H1 (cell line): ENCODE results near the gene ACACA. TPM values are rescaled to one million over a fixed set of nuclear protein-coding genes. Genes with fewer than 3 reads are reported as not detected.

Experiments used
- CTCF ChIA-PET: fragments of 300-600 bp; sonication (Branson Sonifier 250); formaldehyde crosslinking; loops from one replicate; lab custom pipeline; 2021; ENCODE audit not compliant: partially characterized antibody; lab: Charles Lee
- POLR2A ChIA-PET: fragments of 300-600 bp; sonication (Branson Sonifier 250); formaldehyde crosslinking; loops from one replicate; lab custom pipeline; 2021; ENCODE audit warnings: inconsistent platforms; ENCODE audit not compliant: partially characterized antibody; lab: Charles Lee
- DNase-seq, 2 experiments: peaks; one replicate each; pipeline versions ENCODE4 v3.0.0 to v3.0.0-alpha.2; 2010 to 2022; ENCODE audit warnings: low spot score in 2 of 2, low read depth in 1 of 2, mixed read lengths in 1 of 2
- FAIRE-seq: peaks from 2 replicates; lab custom pipeline; 2011; peaks lifted over from hg19 to GRCh38; lab: Jason Lieb, UNC
- H2AFZ ChIP-seq: 2 replicates; pipeline ENCODE4 v1.8.1; 2012; ENCODE audit warnings: low read length, inconsistent platforms
- H2AK5ac ChIP-seq: 2 replicates; pipeline ENCODE4 v1.6.1; 2013; ENCODE audit warnings: low read depth, low read length
- H2BK120ac ChIP-seq: replicated peaks from 2 replicates; pipeline ENCODE3; 2013; ENCODE audit warnings: low read depth, low read length, inconsistent platforms
- H2BK12ac ChIP-seq: 2 replicates; pipeline ENCODE4 v1.6.1; 2013; ENCODE audit warnings: low read depth, low read length
- H2BK15ac ChIP-seq: 2 replicates; pipeline ENCODE4 v1.6.1; 2013; ENCODE audit warnings: low read length
- H2BK20ac ChIP-seq: 2 replicates; pipeline ENCODE4 v1.6.1; 2013; ENCODE audit warnings: low read length
- H2BK5ac ChIP-seq: 2 replicates; pipeline ENCODE4 v1.6.1; 2013; ENCODE audit warnings: low read depth, low read length
- H3K14ac ChIP-seq: 2 replicates; pipeline ENCODE4 v1.6.1; 2013; ENCODE audit warnings: inconsistent platforms; ENCODE audit not compliant: insufficient read length
- H3K18ac ChIP-seq: 2 replicates; pipeline ENCODE4 v1.6.1; 2013; ENCODE audit warnings: low read length; ENCODE audit errors: extremely low read depth
- H3K23ac ChIP-seq: 2 replicates; pipeline ENCODE4 v1.6.1; 2013; ENCODE audit warnings: inconsistent platforms; ENCODE audit not compliant: insufficient read length
- H3K23me2 ChIP-seq: 2 replicates; pipeline ENCODE4 v1.6.1; 2013; ENCODE audit warnings: low read depth, low read length
- H3K27ac ChIP-seq: 2 replicates; pipeline ENCODE4 v1.6.1; 2011; ENCODE audit warnings: low read depth, low read length, inconsistent platforms
- H3K27me3 ChIP-seq, 4 experiments: replicated peaks in 1 of 4; 1 replicate in 1 of 4; 2 replicates in 3 of 4; pipeline versions ENCODE4 v1.6.1 to v1.8.1; 2011 to 2013; ENCODE audit warnings: low read length in 3 of 4, mild to moderate bottlenecking in 3 of 4, inconsistent platforms in 2 of 4, mixed read lengths in 2 of 4, moderate library complexity in 1 of 4; ENCODE audit not compliant: control insufficient read depth in 3 of 4, insufficient read depth in 3 of 4; ENCODE audit errors: extremely low read depth in 1 of 4
- H3K36me3 ChIP-seq, 4 experiments: 2 replicates each; pipeline versions ENCODE4 v1.6.1 to v1.8.1; 2011 to 2013; ENCODE audit warnings: mild to moderate bottlenecking in 4 of 4, low read length in 3 of 4, moderate library complexity in 2 of 4, control low read depth in 1 of 4, inconsistent platforms in 1 of 4; ENCODE audit not compliant: insufficient read depth in 4 of 4, control insufficient read depth in 2 of 4
- H3K4ac ChIP-seq: replicated peaks from 2 replicates; pipeline ENCODE3; 2013; ENCODE audit warnings: low read length, low read depth, mixed read lengths, inconsistent platforms; ENCODE audit not compliant: insufficient read length
- H3K4me1 ChIP-seq, 4 experiments: replicated peaks in 1 of 4; 1 replicate in 1 of 4; 2 replicates in 3 of 4; pipeline versions ENCODE4 v1.6.1 to v1.8.1; 2011 to 2013; ENCODE audit warnings: low read length in 3 of 4, inconsistent platforms in 2 of 4, mixed read lengths in 1 of 4; ENCODE audit not compliant: insufficient read depth in 4 of 4, control insufficient read depth in 3 of 4
- H3K4me2 ChIP-seq, 2 experiments: 2 replicates each; pipeline versions ENCODE4 v1.6.1 to v1.8.1; 2011 to 2013; ENCODE audit warnings: low read depth in 2 of 2, low read length in 2 of 2, control low read depth in 1 of 2, inconsistent platforms in 1 of 2, mild to moderate bottlenecking in 1 of 2; ENCODE audit not compliant: insufficient read depth in 1 of 2
- H3K4me3 ChIP-seq, 4 experiments: fragments of 200-600, 300-600 bp in 1 of 4; sonication (generic), shearing (Covaris generic), sonication (Bioruptor Twin) in 1 of 4; 2 replicates each; pipeline versions ENCODE4 v1.5.1 to v1.8.1; 2011 to 2016; ENCODE audit warnings: low read length in 4 of 4, low read depth in 3 of 4, control low read depth in 2 of 4, inconsistent platforms in 2 of 4, mild to moderate bottlenecking in 2 of 4, mixed read lengths in 1 of 4, moderate library complexity in 1 of 4; ENCODE audit not compliant: insufficient read depth in 2 of 4; ENCODE audit errors: extremely low read depth in 1 of 4
- H3K56ac ChIP-seq: replicated peaks from 2 replicates; pipeline ENCODE3; 2013; ENCODE audit warnings: low read depth, mild to moderate bottlenecking, mixed read lengths, low read length, inconsistent platforms; ENCODE audit not compliant: insufficient read length
- H3K79me1 ChIP-seq: 2 replicates; pipeline ENCODE4 v1.6.1; 2013; ENCODE audit warnings: low read depth, low read length, control low read depth
- H3K79me2 ChIP-seq, 2 experiments: 2 replicates each; pipeline versions ENCODE4 v1.6.1 to v1.8.1; 2012 to 2013; ENCODE audit warnings: low read length in 2 of 2, mild to moderate bottlenecking in 2 of 2, inconsistent platforms in 1 of 2; ENCODE audit not compliant: insufficient read depth in 2 of 2, control insufficient read depth in 1 of 2
- H3K9ac ChIP-seq, 4 experiments: replicated peaks in 1 of 4; 1 replicate in 1 of 4; 2 replicates in 3 of 4; pipeline versions ENCODE4 v1.6.1 to v1.8.1; 2011 to 2013; ENCODE audit warnings: low read depth in 3 of 4, low read length in 3 of 4, control low read depth in 2 of 4, mild to moderate bottlenecking in 2 of 4, moderate library complexity in 2 of 4, inconsistent platforms in 1 of 4; ENCODE audit errors: extremely low read depth in 1 of 4
- H3K9me3 ChIP-seq, 2 experiments: 2 replicates each; pipeline versions ENCODE4 v1.6.1 to v1.8.1; 2012 to 2013; ENCODE audit warnings: mild to moderate bottlenecking in 2 of 2, moderate library complexity in 2 of 2, control low read depth in 1 of 2, inconsistent platforms in 1 of 2, low read depth in 1 of 2, low read length in 1 of 2, mixed read lengths in 1 of 2; ENCODE audit not compliant: insufficient read depth in 2 of 2
- H4K20me1 ChIP-seq, 2 experiments: replicated peaks in 1 of 2; 2 replicates each; pipeline versions ENCODE3 to v1.8.1; 2011 to 2013; ENCODE audit warnings: inconsistent platforms in 2 of 2, low read length in 2 of 2, mild to moderate bottlenecking in 1 of 2; ENCODE audit not compliant: insufficient read depth in 2 of 2, control insufficient read depth in 1 of 2
- H4K5ac ChIP-seq: 2 replicates; pipeline ENCODE4 v1.6.1; 2013; ENCODE audit warnings: low read length, low read depth, mixed read lengths, inconsistent platforms; ENCODE audit not compliant: insufficient read length
- H4K8ac ChIP-seq: 2 replicates; pipeline ENCODE4 v1.8.0; 2013; ENCODE audit warnings: mild to moderate bottlenecking, moderate library complexity, low read length, inconsistent platforms; ENCODE audit not compliant: insufficient read depth; ENCODE audit errors: extremely low read depth
- H4K91ac ChIP-seq: replicated peaks from 2 replicates; pipeline ENCODE3; 2013; ENCODE audit warnings: low read length, mixed read lengths, inconsistent platforms; ENCODE audit not compliant: insufficient read length
- FOSL1 ChIP-seq: IDR thresholded peaks from 2 replicates; pipeline ENCODE4 v1.6.1; 2011; ENCODE audit warnings: mild to moderate bottlenecking, low read depth, low read length, moderate library complexity; ENCODE audit not compliant: insufficient read depth
- RAD21 ChIP-seq, 2 experiments: IDR thresholded peaks in 1 of 2; conservative IDR thresholded peaks in 1 of 2; 2 replicates each; pipeline ENCODE4 v1.6.1; 2011; ENCODE audit warnings: low read depth in 2 of 2, low read length in 2 of 2, improper control_type of control experiment in 1 of 2, inconsistent platforms in 1 of 2, mild to moderate bottlenecking in 1 of 2, moderate library complexity in 1 of 2
- whole genome bisulfite sequencing, 2 experiments: shearing (Covaris generic) in 1 of 2; methylation state at CpG; one replicate each; pipeline versions ENCODE4 v1.1.6 to v1.1.7; 2013 to 2015; ENCODE audit warnings: low lambda C conversion rate in 2 of 2, mixed read lengths in 2 of 2, inconsistent platforms in 1 of 2, low coverage in 1 of 2, missing lambda C conversion rate in 1 of 2; ENCODE audit not compliant: insufficient replicate concordance in 2 of 2, insufficient coverage in 1 of 2, insufficient read length in 1 of 2; ENCODE audit errors: extremely low coverage in 1 of 2, missing lambda C conversion rate in 1 of 2; 5-methylcytosine and 5-hydroxymethylcytosine counted together
- polyA plus RNA-seq, 7 experiments: library from polyadenylated mRNA; depleted of rRNA in 3 of 7; stranded (reverse) in 5 of 7; unstranded in 2 of 7; fragments of >200 nt in 5 of 7; fragments of 200-250 nt in 2 of 7; gene quantifications; 1 replicate in 5 of 7; 2 replicates in 1 of 7; 4 replicates in 1 of 7; pipeline versions ENCODE4 v1.2.1 to v1.2.3, GENCODE V29; 2011 to 2013; ENCODE audit warnings: missing spikeins in 2 of 7, mixed read lengths in 2 of 7
- total RNA-seq: library from RNA; stranded (reverse); fragmentation: NEBNext Ultra II Directional; extraction: Animal tissue kit (Norgen Biotek cat#: 25700); gene quantifications from 2 replicates; pipeline ENCODE4 v1.2.1, GENCODE V29; 2021
- TF ChIP-seq, protein P1 (sequence below), 3 experiments: IDR thresholded peaks; 1 replicate in 2 of 3; 2 replicates in 1 of 3; pipeline versions ENCODE4 v1.5.1 to v1.6.1; 2011; ENCODE audit warnings: low read length in 3 of 3, mild to moderate bottlenecking in 3 of 3, inconsistent platforms in 2 of 3, low read depth in 1 of 3, moderate library complexity in 1 of 3; ENCODE audit not compliant: insufficient read depth in 1 of 3; ENCODE audit errors: control extremely low read depth in 1 of 3

ACACA gene
- total and polyA plus RNA-seq, 2 of the 8 experiments (the other 6 are each of a cell fraction or from before 2014, with no cell fraction given) = 74.0 to 160 TPM

DNA sequence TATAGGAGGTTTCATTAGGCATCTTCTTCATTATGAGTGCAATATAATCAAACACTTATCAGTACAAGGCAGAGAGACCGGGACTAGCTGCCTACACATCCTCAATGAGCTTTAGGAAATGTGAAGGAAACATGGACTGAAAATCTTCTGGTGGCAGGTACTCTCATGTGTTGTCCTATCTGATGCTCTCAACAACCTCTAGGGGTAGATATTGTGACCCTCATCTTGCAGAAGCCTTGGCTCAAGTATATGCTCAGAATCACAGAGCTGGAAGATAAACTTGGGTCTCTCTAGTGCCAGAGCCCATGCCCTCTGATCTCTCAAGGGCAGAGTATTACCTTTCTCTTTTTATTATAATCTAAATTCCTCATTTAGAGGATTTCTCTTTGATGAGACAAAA is 212.4 kb downstream of the ACACA start:
- no peaks in the 10 kb centered on the region for H3K9me3 ChIP-seq
- no peak overlapping the region for H4K8ac ChIP-seq
- no peak overlapping the region for H2BK20ac ChIP-seq
- FAIRE-seq (no peak), DNase-seq (no peak)
- no peaks in the 10 kb centered on the region; a peak in 1 of 7 replicates for H3K4me1 ChIP-seq
- no peaks in the 10 kb centered on the region for H3K79me1 ChIP-seq
- TF ChIP-seq RAD21 (IDR thresholded peaks at IDR 0.05 in 1 of 2, conservative IDR thresholded peaks at IDR 0.05 in 1 of 2; ENCODE audit: low read depth in 2 of 2, low read length in 2 of 2) (peak in 1 of 2 experiments; percentile 46; a peak in 2 of 4 replicates), FOSL1 (no peak)
- TF ChIP-seq, protein P1, sequence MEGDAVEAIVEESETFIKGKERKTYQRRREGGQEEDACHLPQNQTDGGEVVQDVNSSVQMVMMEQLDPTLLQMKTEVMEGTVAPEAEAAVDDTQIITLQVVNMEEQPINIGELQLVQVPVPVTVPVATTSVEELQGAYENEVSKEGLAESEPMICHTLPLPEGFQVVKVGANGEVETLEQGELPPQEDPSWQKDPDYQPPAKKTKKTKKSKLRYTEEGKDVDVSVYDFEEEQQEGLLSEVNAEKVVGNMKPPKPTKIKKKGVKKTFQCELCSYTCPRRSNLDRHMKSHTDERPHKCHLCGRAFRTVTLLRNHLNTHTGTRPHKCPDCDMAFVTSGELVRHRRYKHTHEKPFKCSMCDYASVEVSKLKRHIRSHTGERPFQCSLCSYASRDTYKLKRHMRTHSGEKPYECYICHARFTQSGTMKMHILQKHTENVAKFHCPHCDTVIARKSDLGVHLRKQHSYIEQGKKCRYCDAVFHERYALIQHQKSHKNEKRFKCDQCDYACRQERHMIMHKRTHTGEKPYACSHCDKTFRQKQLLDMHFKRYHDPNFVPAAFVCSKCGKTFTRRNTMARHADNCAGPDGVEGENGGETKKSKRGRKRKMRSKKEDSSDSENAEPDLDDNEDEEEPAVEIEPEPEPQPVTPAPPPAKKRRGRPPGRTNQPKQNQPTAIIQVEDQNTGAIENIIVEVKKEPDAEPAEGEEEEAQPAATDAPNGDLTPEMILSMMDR (IDR thresholded peaks at IDR 0.05; ENCODE audit: control extremely low read depth in 1 of 3, insufficient read depth in 1 of 3, low read depth in 1 of 3, low read length in 3 of 3) = peak in 2 of 3 experiments; percentile 33 to 53; a peak in 2 of 4 replicates
- H3K27ac ChIP-seq = no peak overlapping the region
- 85% methylated on average over 1 of the region's 1 CpG; no CpG with 5 or more reads in 1 of the 2 experiments for WGBS, 2 experiments
- no peak overlapping the region for H3K4ac ChIP-seq
- H3K23me2 ChIP-seq = no peaks in the 10 kb centered on the region
- H3K56ac ChIP-seq = no peak overlapping the region
- H4K20me1 ChIP-seq = no peaks in the 10 kb centered on the region
- H3K4me3 ChIP-seq = no peak overlapping the region
- no peaks in the 10 kb centered on the region for H3K27me3 ChIP-seq
- H3K14ac ChIP-seq = no peak overlapping the region
- ChIA-PET POLR2A (no interaction called here), CTCF (interaction anchor here (0.7 to 2.2 kb wide), 23 partner anchors 9 to 474 kb away, joined by 3 to 9 read pairs (median 4); no protein-coding TSS in a partner anchor)
- no peak overlapping the region for H2AFZ ChIP-seq
- no peak overlapping the region for H4K5ac ChIP-seq
- H2AK5ac ChIP-seq = no peak overlapping the region
- peaks cover 6 to 34% (median 18%) of the 10 kb centered on the region in 4 experiments for H3K36me3 ChIP-seq
- H2BK120ac ChIP-seq = no peak overlapping the region
- H3K79me2 ChIP-seq = no peaks in the 10 kb centered on the region
- H3K18ac ChIP-seq = no peak overlapping the region
- no peak overlapping the region for H3K9ac ChIP-seq
- no peak overlapping the region for H2BK12ac ChIP-seq
- no peak overlapping the region for H2BK5ac ChIP-seq
- H3K4me2 ChIP-seq = no peak overlapping the region
- H2BK15ac ChIP-seq = no peak overlapping the region
- H4K91ac ChIP-seq = no peak overlapping the region
- H3K23ac ChIP-seq = no peak overlapping the region
